ENCODE measurements around the gene OOSP4A.
"Not testable (repeated sequence)": the region's sequence is repeated elsewhere in the genome, so short reads cannot be mapped to it uniquely, and the experiment has no call there.

GRCh38 chr11:59982037-59982436, 18.2 kb downstream of the OOSP4A start:
- TF ChIP-seq, protein P1, sequence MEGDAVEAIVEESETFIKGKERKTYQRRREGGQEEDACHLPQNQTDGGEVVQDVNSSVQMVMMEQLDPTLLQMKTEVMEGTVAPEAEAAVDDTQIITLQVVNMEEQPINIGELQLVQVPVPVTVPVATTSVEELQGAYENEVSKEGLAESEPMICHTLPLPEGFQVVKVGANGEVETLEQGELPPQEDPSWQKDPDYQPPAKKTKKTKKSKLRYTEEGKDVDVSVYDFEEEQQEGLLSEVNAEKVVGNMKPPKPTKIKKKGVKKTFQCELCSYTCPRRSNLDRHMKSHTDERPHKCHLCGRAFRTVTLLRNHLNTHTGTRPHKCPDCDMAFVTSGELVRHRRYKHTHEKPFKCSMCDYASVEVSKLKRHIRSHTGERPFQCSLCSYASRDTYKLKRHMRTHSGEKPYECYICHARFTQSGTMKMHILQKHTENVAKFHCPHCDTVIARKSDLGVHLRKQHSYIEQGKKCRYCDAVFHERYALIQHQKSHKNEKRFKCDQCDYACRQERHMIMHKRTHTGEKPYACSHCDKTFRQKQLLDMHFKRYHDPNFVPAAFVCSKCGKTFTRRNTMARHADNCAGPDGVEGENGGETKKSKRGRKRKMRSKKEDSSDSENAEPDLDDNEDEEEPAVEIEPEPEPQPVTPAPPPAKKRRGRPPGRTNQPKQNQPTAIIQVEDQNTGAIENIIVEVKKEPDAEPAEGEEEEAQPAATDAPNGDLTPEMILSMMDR (IDR thresholded peaks at IDR 0.05) = not testable (repeated sequence)
- TF ChIP-seq POLR2A (IDR thresholded peaks at IDR 0.05) = not testable (repeated sequence)
